Smooth muscle cell of the brain vasculature (primary cell): ENCODE results near the gene LNX1.

Experiments used
- DNase-seq: peaks from one replicate; pipeline ENCODE4 v3.0.0-alpha.2; 2012; ENCODE audit warnings: low read depth, low spot score

Gene LNX1

GRCh38 chr4:53591372-53591892 is at the start of gene LNX1:
Gene LNX1 (minus strand): TSS chr4:53591486. CDS start chr4:53574002, 17,484 bp downstream.
- DNase-seq: no peak

DNA sequence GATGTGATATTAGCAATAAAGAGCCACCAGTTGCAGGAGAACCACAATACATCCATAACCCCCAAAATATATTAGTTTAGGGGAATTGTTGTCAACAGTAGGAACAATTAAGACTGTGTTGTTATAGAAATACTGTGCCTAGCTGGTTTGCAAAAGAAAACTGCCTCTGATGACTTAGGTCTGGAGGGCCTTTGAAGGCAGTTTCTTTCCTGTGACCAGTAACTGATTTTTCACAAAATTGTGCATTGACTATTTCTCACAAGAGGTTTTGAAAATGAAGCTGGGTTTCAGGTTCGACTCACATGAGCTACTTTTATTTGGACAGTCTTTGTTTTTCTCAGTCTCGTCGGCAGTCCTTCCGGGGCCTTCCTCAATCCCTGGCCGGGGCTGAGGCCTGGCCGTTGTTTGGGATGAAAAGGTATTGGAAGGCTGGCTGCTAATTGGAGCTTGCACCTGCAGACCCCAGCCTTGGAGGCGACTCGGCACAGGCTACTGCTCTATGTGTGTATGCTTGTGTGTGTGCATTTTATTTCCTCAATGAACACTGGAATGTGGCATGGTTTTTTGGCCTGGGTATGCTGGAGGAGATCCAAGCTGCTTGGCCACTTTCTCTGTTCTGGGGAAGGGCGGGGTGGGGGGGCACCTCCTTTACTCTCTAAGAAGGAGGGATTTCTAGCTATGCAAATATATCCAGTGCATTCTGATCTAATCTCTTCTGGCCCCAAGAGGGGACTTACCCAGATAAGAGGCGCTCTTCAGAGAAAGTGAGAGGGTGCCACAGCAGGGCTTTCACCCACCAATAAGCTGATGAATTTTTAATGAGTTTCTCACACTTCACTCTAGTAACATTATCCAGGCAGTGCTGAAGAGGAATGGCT is 49.5 kb upstream of the LNX1 start:
- no peak for DNase-seq

DNA sequence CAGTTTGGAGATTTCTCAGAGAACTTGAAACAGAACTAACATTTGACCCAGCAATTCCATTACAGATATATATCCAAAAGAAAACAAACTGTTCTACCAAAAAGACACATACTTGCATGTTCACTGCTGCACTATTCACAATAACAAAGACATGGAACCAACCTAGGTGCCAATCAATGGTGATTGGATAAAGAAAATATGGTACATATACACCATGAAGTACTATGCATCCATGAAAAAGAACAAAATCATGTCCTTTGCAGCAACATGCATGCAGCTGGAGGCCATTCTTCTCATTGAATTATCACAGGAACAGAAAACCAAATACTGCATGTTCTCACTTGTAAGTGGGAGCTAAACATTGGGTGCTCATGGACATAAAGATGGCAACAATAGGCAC is 47.6 kb upstream of the LNX1 start:
- DNase-seq: no peak

- no peak for DNase-seq
These were observed 46.1 kb upstream of the LNX1 start for GRCh38 chr4:53637348-53637747.

GRCh38 chr4:53635697-53636483 is 44.6 kb upstream of the LNX1 start:
- no peak for DNase-seq

DNA sequence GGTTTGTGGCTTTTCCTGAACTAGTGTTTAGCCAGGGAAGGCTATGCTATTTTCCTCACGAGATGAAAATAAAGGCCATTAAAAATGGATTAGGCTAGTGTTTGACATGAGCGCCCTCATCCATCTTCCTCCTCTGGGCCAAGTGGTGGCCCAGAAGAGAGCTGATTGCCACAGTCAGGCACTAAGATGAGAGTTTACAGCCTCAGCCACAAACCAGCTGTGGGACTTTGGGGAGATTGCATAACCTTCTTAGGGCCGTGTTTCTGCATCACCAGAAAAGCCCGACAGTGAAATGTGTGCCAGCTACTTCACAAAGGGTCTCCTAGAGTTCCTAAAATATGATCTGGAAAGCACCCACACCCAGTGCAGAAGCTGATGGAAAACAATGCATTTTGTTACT is 42.3 kb upstream of the LNX1 start:
- no peak for DNase-seq

GRCh38 chr4:53629296-53629695 is 38.0 kb upstream of the LNX1 start:
- DNase-seq: no peak

DNA sequence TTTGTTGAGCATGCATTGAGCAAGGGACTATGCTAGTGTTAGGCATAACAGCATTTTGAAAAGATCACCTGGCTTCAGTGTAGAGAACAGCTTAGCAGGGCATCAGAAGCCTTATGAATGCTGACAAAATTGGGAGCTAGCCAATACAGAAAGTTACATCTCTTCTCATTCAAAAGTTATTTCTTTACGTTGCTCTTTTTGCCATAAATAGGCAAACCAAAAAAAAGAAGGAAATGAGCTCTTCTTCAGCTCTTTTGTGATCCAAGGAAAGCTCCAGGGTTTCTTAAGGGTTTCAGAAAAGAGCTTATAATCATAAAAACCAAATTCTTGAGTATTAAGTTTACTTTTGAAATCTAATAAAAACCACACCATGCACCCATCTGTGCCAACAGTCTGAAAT is 35.2 kb upstream of the LNX1 start:
- no peak for DNase-seq

DNA sequence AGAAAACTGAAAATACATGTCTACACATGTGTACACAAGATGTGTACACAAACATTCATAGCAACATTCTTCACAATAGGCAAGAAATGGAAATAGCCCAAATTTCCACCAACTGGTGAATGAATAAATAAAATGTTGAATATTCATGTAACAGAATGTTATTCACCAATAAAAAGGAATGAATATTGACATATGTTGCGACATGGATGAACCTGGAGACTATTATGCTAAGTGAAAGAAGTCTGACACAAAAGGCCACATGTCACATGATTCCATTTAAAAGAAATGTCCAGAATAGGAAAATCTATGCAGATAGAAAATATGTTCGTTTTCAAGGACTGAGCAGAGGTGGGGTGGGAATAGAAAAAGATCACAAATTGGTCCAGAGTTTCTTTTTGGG is 34.6 kb upstream of the LNX1 start:
- no peak for DNase-seq

- no peak for DNase-seq
These were observed 31.5 kb upstream of the LNX1 start for GRCh38 chr4:53622739-53623151.

- DNase-seq: no peak
These were observed 29.7 kb upstream of the LNX1 start for GRCh38 chr4:53620956-53621355.

DNA sequence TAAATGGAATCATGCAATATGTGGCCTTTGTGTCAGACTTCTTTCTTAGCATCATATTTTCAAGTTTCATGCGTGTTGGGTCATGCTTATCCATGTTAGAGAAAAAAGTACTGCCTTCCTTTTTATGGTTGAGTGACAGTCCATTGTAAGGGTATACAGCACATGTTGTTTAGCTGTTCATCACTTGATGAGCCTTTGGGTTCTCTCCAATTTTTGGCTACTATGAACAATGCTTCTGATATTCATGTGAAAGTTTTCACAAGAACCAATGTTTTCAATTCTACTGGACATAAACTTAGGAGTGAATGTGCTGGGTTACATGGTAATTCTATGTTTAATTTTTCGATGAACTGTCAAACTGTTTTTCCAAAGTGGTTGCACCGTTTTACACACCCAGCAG is 28.1 kb upstream of the LNX1 start:
- DNase-seq: no peak

DNA sequence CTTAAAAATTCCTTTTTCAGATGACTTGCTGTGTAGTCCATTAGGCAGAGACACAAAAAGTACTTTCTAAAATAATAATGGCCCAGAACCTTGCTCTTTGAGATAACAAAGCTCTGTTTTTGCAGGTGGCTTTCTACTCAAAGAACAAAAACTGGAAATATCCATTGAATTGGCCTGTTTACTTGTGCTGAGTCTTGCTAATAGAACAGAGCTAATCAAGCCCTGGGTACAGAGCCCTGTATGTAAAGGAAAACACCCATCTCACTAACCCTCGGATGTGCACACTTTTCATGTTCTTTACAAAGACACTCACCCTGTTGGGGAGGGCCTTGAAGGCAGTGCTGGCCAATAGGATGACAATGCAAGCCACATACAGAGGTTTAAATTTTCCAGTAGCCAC is 27.0 kb upstream of the LNX1 start:
- peak; percentile 9 for DNase-seq

GRCh38 chr4:53617101-53617680 is 25.9 kb upstream of the LNX1 start:
- DNase-seq: no peak

GRCh38 chr4:53616219-53616618 is 24.9 kb upstream of the LNX1 start:
- DNase-seq: no peak

- no peak for DNase-seq
These were observed 23.3 kb upstream of the LNX1 start for GRCh38 chr4:53614591-53614990.

DNA sequence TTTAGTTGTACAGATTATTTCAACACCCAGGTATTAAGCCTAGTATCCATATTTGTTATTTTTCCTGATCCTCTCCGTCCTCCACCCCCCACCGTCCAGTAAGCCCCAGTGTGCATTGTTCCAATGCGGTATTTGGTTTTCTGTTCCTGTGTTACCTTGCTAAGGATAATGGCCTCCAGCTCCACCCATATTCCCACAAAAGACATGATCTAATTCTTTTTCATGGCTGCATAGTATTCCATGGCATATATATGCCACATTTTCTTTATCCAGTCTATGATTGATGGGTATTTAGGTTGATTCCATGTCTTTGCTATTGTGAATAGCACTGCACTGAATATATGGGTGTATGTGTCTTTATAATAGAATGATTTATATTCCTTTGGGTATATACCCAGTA is 22.1 kb upstream of the LNX1 start:
- no peak for DNase-seq

GRCh38 chr4:53608649-53609048 is 17.4 kb upstream of the LNX1 start:
- DNase-seq: no peak

DNA sequence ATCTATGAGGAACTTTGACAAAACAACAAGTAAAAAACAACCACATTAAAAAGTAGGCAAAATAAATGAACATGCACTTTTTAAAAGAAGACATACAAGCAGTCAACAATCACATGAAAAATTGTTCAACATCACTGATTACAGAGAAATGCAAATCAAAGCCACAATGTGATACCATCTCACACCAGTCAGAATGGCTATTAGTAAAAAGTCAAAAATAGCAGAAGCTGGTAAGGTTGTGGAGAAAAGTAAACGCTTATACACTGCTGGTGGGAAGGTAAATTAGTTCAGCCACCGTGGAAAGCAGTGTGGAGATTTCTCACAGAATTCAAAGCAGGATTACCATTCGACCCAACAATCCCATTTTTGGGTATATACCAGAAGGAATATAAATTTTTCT is 17.0 kb upstream of the LNX1 start:
- DNase-seq: no peak

DNA sequence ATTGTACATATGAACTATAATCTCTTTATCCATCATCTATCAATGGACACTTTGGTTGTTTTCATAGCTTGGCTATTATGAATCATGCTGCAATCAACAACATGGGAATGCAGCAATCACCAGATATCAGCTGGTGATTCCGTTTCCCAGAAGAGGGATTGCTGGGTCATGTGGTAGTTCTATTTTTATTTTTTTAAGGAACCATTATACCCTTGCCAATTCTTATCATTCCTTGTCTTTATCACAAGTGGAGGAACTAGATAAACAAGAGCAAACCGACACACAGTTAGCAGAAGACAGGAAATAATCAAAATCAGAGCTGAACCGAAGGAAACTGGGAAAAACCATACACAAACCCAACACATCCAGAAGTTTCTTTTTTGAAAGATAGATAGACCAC is 14.5 kb upstream of the LNX1 start:
- no peak for DNase-seq

- DNase-seq: no peak
These were observed 11.1 kb upstream of the LNX1 start for GRCh38 chr4:53602390-53602789.

DNA sequence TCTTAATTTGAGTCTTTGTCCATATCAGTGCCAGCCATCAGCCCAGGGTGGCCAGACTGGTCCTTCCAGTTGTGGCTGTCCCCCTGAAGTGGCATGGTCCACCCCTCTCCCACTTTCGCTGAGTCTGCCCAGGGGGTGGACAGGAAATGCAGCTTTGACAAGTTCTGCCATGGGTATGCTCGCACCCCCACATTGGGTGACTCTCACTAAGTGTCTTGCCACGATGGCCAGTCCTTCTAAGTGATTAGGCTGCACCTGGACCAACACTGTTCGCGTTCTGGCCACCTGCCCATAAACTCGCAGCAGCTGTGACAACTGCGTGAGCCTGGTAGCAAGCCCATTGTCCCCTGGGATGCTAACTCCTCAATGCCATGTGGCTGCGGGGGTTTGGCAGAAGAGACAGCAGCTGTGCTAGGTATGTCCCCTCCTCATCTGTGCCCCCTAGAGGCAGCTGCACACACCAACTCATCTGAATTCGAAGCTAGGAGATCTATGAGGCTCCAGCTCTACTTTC is 10.0 kb upstream of the LNX1 start:
- DNase-seq: no peak
